Uterus (tissue), 2 donors: ENCODE results near the gene SLC22A24.

Experiments used
- CTCF ChIP-seq, 4 experiments: fragments of 200-600 bp in 2 of 4; fragments of 450-650 bp in 2 of 4; sonication (generic) in 2 of 4; IDR thresholded peaks; one replicate each; pipeline ENCODE4 v1.5.1; 2016 to 2019; ENCODE audit warnings: antibody characterized with exemption in 4 of 4, mild to moderate bottlenecking in 2 of 4, moderate library complexity in 1 of 4
- POLR2A ChIP-seq, 2 donors: fragments of 450-650 bp; IDR thresholded peaks; one replicate each; pipeline ENCODE4 v1.6.1; 2016; ENCODE audit warnings: antibody characterized with exemption in 2 of 2, mild to moderate bottlenecking in 1 of 2, moderate library complexity in 1 of 2

- no peak for TF ChIP-seq CTCF (IDR thresholded peaks at IDR 0.05)
- no peak for TF ChIP-seq POLR2A (IDR thresholded peaks at IDR 0.05)
Measured at GRCh38 chr11:63042596-63042995, 101.4 kb downstream of the SLC22A24 start.
